Fibroblast of skin of left biceps (primary cell): ENCODE measurements around the gene TOMT.
A peak's percentile ranks its signal among the peaks of the same experiment; 100 is the strongest.
"Not testable (repeated sequence)": the region's sequence is repeated elsewhere in the genome, so short reads cannot be mapped to it uniquely, and the experiment has no call there.

Source experiments
- DNase-seq, 2 experiments: peaks; one replicate each; pipeline ENCODE4 v3.0.0-alpha.2; 2013; ENCODE audit warnings: low read depth in 2 of 2

Gene TOMT

DNA sequence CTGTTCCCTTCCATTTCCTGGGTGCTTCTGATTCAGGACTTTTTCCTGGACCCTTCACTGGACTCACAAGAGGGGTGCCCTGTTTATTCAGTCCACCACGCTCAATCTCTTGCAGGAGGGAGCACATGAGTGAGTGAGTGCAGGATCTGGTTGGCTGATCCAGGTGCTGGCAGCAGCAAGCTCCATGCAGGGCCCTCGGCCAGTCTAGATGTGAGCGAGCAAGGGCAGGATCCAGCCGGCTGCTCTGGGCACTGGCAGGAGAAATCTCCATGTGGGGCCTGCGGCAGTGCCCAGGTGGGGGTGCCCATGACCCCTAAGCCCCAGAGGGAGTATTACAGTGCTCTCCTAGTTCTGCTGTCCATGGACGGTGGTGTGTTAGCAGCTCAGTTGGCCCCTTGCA lies 18.3 kb downstream of the TOMT start:
- DNase-seq = no peak

DNA sequence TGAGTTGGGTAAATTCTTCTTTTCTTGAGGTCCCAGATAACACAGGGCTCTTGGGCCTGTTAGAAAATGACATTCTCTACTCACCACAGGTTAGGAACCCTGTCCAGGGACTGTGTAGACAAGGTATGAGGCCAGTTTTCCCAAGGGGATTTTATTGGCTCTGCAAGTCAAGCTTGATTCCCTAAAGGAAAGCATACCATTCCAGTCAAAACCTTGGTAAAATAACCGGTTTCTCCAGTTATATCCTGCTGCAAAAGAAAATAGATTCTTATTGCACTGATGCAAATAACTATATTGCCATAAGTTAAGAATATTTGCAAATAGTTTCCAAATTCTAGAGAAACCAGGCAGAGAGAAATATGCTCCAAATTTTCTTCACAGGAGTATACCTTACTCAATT lies 20.2 kb downstream of the TOMT start:
- no peak for DNase-seq

DNA sequence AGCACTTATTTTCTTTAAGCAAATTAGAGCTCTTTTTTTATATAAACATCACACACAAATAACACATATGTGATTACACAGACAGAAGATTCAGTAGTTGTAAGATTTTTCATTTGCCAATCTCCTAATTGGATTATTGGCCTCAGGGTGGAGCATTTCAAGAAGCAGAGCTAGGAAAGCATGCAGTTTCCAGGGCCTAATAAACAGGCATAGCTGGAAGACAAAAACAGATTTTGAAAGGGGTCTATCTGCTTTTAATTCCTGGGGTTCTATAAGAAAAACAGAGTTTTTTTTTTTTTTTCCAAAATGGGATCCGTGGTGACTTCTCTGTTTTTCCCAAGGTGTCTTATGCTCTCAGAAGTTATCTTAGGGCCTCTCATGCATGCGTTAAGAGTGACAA lies 22.2 kb downstream of the TOMT start:
- DNase-seq = no peak

DNA sequence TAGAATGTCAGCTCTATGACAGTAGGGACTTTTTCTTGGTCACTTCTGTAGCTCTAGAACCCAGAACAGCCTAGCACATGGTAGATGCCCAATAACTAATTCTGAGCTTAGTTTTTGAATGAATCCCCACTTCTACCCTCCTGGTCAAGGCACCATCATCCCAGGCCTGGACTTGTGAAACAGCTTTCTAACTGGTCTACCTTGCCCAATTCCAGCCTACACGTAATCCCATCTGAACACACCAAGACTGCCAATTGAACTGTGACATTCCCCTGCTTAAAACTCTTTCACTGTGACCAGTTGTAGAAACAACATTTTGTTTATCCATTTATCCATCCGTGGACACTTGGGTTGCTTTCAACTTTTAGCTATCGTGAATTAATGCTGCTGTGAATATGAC lies 23.7 kb downstream of the TOMT start:
- no peak for DNase-seq

DNA sequence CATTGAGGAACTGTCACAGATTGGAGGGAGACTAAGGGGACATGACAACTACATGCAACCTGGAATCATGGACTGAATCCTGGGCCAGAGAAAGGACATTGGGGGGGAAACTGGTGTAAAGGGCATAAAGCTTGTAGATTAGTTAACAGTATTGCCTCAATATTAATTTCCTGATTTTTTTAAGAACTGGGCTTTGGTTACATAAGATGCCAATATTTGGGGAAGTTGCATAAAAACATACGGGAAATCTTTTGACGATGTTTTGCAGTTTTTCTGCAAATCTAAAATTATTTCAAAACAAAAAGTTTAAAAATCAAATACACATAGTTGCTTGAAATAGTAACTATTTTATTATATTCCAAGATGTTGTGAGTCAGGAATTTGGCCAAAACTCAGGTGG lies 26.9 kb downstream of the TOMT start:
- DNase-seq = no peak

DNA sequence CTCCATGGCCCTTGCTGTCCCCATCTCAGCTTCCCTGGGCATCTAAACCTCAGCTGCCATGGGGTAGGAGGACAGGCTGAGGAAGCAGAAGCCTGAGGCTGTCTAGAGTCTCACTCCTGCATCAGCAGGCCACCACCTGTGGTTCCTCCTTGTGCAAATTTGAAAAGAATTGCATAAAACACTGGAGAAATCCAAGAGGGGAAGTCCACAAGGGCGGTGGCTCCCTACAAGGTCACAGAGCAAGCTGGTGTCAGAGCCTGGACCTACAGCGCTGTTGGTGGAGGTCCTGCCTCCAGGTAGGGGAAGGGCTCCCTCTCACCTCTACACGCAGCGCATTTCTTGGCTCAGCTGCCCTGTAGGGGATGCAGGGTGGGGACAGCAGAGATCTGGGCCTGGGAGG lies 29.7 kb downstream of the TOMT start, which contains the start of gene FOLR3:
Gene FOLR3, plus strand, starts transcription at position 253 of the 400 bp plus-strand sequence. CDS start 228 bp downstream, outside the sequence.
- DNase-seq = not testable (repeated sequence)

DNA sequence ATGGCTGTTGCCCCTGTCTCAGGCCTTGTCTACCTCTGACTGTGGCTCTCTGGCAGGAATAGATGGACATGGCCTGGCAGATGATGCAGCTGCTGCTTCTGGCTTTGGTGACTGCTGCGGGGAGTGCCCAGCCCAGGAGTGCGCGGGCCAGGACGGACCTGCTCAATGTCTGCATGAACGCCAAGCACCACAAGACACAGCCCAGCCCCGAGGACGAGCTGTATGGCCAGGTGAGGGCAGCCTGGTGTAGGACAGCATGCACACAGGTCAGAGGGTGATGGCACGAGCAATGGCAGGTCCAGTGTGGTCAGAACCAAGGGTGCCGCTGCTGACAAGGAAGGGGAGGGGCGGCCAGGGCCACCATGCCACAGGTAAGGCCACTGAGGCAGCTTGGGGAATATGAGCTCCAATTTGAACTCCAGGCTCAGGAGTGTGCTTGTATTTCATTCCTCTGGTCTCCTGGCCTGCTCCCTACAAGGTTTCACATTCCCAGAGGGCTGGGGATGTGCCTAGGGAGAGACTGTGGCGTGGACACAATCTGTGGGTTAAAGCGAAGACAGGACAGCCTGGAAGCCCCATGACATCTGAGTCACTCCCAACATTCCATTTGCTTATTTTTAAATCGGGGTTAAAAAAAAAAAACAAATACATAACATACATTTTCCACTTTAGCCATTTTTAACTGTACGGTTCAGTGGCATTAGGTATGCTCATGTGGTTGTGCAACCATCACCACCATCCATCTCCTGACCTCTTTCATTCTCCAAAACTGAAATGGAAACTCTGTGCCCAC lies 30.4 kb downstream of the TOMT start:
- no peak for DNase-seq

DNA sequence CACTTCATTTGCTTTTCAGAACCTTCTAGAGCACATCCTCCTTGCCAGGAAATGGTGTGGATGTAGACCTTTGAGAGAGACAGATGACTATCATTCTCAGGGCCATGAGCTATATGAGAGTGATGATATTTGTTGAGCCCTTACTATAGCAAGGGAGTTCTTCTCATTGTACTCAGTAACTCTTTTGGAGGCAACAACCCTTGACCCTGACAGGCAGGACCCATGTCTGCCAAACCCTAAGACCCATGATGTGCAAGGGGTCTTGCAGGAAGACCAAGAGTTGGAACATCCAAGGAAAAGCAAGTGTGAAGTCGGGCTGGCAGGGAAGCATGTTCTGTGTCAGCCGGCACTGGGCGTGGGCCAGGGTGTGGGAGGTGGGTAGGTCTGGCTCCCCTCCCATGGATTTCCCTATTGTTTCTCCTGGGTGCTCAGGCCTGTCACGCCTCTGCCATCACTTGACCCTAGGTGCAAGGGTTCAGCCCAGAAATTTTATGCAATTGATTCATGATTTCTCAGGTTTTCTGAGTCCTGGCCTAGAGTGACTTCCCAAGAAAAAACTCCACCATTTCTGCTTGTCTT lies 31.0 kb downstream of the TOMT start:
- no peak for DNase-seq

DNA sequence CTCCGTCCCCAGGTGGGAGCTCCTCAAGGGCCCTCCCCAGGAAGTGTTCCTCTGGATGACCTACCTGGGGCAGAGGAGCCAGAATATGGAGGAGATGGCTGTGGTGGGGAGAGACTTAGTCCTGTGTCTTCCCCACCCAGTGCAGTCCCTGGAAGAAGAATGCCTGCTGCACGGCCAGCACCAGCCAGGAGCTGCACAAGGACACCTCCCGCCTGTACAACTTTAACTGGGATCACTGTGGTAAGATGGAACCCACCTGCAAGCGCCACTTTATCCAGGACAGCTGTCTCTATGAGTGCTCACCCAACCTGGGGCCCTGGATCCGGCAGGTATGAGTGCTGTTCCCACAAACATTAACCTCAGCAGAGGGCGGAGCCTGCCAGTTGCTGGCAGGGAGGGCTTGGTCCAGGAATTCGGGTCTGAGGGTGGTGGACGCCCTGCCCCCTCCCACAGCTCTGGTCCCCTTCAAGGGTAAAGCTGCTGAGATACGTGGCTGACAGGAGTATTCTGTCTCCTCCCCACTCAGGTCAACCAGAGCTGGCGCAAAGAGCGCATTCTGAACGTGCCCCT lies 33.2 kb downstream of the TOMT start:
- no peak for DNase-seq

DNA sequence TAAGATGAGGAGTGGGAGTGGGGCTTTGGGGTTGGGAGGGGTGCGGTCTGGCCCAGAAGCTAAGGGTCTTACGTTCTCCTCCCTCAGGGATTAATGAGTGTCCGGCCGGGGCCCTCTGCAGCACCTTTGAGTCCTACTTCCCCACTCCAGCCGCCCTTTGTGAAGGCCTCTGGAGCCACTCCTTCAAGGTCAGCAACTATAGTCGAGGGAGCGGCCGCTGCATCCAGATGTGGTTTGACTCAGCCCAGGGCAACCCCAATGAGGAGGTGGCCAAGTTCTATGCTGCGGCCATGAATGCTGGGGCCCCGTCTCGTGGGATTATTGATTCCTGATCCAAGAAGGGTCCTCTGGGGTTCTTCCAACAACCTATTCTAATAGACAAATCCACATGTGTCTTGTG lies 33.8 kb downstream of the TOMT start:
- DNase-seq = no peak

DNA sequence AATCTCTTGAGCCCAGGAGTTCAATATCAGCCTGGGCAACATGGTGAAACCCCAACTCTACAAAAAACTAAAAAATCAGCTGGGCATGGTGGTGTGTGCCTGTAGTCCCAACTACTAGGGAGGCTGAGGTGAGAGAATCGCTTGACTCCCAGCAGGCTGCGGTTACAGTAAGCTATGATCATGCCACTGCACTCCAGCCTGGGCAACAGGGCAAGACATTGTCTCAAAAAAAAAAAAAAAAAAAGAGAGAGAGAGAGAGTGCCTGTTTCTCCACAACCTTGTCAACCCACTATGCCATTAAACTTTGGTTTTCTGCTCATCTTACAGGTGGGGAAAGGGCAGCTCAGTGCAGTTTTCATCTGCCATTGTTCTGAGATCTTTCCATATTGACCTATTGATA lies 34.9 kb downstream of the TOMT start:
- DNase-seq = no peak

DNA sequence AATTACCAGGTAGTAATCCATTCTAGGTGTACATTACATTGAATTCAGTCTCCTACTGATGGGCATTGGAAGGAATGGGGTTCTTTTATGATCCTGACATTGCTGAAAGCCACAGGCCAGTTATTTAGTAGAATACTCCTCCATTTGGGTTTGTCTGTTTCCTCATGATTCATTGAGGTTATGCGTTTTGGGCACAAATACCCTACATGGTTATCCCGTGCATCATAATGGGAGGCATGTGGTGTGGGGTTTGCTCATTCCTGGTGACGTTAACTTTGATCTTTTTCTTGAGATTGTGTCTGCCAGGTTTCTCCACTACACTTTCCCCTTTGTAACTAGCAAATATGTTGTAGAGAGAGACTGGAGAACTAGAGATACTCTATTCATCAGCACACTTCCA lies 35.3 kb downstream of the TOMT start:
- DNase-seq = peak; percentile 63

DNA sequence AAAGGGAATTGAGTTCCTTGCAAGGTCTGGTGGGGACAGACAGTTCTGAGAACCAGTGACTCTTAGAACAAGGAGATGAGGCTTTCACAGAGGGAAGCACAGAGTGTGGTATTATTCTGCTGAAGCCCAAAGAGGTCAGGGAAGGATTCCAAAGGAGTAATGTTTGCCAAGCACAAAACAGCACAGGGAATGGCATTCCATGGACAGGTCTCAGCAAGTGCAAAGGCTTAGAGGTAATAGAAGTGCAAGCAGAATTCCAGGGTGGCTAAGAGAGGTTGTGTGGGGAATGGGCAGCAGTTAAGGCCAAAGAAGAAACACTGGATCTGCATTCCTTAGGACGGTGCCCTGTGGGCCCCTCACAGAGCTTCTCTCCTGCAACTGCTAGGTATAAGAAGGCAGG lies 36.4 kb downstream of the TOMT start:
- not testable (repeated sequence) for DNase-seq

DNA sequence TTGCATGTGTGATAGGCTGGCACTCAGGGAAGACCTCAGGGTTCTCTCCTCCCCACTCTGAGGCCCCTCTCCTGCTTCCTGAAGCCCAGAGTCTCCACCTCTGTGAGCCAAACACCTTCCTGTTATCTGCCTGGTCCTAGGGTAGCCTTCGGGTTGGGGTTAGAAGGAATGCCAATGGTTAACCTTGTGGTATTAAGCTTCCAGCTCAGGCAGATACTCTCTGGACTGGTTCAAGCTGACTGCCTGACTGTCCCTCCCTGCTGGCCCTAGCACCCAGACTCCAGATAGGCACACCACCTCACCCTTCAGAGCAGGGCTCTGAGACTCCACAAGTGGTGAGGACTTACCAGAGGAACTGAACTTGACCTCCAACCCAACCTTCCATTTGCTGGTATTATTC lies 36.8 kb downstream of the TOMT start:
- DNase-seq = not testable (repeated sequence)

DNA sequence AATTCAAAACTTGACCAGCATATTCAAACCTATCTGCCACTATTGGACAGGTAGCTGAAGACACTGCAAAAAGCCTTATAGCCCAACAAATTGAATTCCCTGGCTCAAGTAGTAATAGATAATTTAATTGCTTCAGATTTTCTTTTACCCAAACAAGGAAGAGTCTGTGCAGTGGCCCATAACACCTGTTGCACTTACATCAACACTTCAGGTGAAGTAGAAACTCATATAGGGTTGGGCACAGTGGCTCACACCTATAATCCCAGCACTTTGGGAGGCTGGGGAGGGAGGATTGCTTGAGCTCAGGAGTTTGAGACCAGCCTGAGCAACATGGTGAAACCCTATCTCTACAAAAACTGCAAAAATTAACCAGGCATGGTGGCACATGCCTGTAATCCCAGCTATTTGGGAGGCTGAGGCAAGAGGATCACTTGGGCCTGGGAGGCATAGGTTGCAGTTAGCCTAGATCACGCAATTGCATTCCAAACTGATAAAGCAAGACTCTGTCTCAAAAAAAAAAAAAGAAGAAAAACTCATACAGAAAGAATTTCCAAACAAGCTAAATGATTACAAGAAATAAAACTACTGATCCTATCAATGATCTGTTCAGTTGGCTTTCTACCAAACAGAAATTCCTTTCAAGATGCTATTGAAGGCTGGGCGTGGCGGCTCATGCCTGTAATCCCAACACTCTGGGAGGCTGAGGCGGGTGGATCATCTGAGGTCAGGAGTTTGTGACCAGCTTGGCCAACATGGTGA lies 39.3 kb downstream of the TOMT start:
- DNase-seq = peak; percentile 51 to 58

DNA sequence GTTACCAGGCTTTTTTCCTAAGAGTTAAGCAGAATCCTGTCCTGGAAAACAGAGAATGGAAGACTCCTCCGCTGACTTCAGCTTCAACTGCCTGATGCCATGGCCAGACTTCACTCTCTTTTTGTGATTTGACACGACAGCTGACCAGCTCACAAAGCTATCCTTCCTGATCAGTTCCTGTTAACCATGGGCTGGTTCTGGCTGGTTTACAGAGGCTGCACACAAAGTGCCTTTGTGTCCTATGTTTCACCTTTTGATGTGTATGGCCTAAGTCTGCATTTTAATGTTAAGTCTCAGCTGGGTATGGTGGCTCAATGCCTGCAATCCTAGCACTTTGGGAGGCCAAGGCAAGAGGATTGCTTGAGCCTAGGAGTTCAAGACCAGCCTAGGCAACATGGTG lies 40.9 kb downstream of the TOMT start:
- DNase-seq = no peak

DNA sequence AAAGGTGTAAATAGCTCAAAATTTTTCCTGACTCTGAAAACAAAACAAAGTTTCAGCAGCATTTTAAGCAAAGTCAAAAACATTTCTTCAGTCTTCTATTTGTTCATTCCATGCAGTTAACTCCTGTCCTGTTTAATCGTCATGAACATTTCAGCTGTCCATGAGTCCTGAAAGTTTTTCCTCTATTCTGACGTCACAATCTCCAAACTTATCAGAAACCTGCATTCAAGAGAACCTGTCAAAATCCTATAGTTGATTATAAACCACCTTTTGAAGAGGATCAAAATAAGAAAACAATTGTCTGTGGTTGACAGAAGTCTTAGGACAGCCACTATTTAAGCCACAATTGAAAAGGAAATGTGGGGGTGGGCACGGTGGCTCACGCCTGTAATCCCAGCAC lies 45.2 kb downstream of the TOMT start:
- no peak for DNase-seq

DNA sequence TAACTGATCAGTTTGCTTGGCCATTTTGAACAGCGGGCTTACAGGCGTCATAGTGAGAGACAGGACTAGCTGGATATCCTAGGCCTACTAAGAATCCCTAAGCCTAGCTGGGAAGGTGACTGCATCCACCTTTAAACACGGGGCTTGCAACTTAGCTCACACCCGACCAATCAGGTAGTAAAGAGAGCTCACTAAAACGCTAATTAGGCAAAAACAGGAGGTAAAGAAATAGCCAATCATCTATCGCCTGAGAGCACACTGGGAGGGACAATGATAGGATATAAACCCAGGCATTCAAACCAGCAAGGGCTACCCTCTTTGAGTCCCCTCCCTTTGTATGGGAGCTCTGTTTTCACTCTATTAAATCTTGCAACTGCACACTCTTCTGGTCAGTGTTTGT lies 48.1 kb downstream of the TOMT start:
- DNase-seq = not testable (repeated sequence)

DNA sequence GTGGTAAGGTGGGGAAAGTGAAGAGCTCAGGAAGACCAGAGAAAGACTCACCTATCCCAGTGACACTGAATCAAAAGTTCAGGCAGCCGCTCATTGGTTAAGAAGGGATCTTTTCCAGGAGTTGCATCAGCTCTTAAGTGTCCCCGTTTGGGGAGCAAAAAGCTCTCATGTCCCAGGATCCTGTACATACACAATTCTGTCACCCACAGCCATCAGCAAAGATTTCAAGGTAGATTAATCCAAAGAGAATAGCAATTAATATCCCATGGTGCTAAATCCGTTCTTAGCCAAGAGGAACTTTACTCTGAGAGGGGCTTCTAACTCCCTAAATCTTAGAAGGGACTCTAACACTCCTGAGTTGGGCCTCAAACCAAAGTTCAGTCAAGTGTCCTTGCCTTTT lies 49.1 kb downstream of the TOMT start:
- no peak for DNase-seq

DNA sequence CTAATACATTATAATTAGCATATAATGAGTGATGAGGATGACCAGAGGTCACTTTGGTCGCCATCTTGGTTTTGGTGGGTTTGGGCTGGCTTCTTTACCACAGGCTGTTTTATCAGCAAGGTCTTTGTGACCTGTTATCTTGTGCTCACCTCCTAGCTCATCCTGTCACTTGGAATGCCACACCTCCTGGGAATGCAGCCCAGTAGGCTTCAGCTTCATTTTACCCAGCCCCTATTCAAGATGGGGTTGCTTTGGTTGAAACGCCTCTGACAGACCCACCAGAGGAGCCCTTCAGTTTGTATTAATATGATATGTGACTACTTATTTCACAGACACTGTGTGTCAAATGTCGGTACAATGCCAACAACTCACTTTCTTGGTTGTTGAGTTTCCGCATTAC lies 50.0 kb downstream of the TOMT start:
- DNase-seq = no peak

DNA sequence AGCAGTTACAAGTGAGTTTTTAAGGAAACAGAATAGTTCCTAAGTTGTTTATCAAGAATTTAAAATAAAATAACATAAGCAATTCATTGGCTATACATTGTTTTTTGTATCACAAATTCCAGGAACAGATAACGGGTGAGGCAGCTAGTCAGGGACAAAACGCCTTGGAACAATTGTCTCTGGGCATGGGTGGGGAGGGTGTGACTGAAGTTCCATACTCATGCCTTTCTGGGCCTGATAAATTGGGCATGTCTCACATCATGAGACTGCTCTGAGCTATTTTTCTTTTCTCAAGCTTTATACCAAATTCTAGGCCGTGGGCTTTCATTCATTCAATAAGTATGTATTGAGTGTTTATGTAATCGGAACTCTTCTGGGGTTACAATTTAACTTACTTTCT lies 51.4 kb downstream of the TOMT start:
- DNase-seq = no peak
